ENCODE results near the gene MAGIX.

MAGIX gene

DNA sequence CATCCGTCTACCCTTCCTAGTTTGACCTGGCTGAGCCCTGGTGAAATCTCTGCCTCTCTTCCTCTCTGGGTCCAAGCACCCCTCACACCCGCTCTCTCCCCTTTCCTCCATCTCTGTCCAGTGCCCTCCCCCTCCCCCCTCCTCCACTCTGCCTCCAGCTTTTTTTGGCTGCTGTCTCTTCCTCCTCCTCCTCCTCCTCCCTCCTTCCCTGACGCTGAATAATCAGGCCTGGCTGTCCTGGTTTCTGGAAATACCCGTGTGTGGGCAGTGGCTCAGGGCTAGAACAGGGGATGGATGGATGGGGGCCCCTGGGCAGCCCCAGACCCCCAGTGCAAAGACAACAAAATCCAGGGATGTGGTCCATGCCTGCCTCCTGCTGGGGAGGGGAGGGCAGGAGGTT lies 42.2 kb downstream of the MAGIX start:
- DNase-seq (ENCODE audit: low read depth): no peak

DNA sequence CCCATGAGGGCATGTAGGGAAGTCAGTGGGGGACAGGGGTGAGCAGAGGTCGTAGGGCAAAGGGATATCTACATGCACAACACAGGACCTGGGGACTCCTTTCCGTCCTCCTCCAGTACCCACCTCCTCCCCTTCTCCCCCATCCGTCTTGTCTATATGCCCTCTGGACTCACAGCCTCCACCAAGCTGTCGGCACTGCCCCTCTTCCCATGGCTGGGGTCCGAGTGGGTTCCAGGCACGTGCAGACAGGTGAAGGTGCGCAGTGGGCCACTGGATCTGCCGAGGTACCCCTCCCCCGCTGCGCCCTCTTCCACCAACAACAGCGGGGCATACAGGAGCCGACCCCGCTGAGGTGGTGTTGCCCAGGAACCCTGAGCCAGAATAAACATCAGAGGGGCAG lies 42.9 kb downstream of the MAGIX start:
- no peak for DNase-seq (ENCODE audit: low read depth)

DNA sequence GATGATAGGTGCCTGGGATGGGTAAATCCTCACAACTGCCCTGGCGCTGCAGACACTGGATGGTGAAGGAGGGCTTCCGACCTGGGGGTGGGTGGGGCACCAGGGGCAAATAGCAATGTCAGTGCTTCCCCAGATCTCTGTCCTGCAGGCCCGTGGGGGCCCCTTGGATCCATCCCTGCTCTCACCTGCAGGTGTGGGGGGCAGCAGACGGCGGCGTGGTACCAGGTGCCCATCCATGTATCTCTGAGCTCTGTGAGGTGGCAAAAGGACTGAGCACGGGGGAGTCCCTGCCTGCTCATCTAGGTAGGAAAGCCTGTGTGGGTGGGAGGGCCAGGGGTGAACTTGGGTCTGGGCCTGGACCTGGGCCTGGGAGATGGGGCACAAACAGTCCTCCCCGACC lies 44.0 kb downstream of the MAGIX start:
- no peak for DNase-seq (ENCODE audit: low read depth)

DNA sequence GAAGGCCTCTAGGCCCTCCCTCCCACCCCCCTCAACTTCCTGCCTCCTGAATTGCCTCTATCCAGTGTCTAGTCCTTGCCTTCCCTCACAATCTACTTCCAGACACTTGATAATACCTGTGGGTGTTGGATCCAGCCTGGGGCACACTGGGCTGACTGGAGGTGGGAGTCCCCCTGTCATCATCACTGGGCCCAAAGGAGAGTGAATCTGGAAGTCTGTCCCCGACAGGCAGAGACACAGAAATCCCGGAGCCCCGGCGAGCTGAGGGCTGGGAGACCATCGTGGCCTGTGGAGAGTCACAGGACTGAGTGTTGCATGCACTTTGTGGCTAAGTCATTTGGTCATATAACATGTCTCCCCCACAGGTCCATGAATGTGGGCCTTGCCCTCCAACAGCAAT lies 45.8 kb downstream of the MAGIX start:
- DNase-seq (ENCODE audit: low read depth): no peak

DNA sequence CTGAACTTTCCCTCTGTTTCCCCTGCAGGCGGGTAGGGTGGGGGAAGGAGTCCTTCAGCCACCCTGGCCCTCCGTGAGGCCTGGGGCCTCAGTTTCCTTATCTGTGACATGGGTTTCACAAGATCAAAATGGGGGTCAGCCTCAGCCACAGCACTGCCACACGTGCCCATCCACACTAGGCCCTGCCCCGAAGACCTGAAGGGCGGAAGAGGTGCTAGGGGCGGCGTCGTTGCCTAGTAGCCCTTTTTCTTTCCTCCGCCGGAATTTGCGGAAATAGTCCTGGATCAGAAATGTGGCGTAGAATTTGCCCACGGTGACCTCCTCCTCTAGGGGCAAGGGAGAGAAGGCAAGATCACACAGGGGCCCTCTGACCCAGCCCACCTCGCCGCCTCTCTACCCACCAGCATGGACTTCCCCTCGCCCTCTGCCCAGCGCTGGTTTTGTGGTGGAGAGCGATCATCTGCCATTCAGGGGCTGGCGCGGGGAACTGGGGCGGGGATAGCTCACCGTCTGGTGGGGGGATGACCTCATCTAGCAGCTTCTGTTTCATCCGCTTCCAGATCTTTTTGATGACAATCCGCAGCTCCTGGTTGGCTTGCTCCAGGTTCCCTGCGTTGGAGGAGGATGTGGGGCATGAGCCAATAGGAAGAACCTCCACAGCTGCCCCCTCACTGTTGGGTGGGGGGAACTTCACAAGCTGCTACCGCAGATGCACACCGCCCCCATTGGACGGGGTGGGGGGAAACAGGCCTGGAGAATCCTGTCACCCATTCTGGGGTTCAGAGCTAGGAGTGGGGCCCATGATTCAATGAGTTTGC lies 47.1 kb downstream of the MAGIX start:
- no peak for DNase-seq (ENCODE audit: low read depth)

DNA sequence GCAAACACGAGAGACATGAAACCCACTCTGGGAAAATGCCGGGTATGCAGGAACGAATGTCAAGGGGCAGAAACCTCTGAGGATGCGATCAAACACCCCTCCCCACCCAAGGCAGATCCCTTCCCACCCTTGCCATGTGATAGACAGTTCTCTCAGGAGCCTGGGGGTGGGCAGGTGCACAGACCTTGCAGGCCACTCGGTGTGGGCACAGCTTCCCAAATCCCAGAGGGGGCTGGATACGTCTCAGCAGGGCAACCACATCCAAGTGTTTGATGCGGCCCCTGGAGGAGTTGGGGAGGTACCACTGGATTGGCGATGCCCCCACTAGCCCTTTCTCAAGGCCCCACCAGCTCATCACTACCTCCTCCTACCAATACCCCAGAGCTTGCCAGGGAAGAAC lies 47.8 kb downstream of the MAGIX start:
- DNase-seq (ENCODE audit: low read depth): no peak

DNA sequence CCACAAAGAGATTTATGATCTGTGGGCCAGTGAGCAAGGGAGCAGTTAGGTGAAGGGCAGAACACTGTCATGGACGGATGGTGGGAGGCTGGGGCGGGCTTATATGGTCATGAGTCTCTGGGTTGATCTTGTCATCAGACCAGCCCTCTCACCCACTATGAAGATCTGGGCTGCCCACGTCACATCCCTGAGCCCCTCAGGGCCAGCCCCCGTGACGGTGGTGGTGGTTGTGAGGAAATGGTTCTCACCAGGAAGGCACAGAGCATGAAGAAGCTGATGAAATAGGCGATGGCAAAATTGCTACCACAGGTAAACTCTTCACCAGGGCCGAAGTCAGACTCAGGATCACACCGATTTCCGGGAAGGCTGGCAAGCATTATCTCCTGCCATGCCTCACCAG lies 48.5 kb downstream of the MAGIX start:
- DNase-seq (ENCODE audit: low read depth): no peak

DNA sequence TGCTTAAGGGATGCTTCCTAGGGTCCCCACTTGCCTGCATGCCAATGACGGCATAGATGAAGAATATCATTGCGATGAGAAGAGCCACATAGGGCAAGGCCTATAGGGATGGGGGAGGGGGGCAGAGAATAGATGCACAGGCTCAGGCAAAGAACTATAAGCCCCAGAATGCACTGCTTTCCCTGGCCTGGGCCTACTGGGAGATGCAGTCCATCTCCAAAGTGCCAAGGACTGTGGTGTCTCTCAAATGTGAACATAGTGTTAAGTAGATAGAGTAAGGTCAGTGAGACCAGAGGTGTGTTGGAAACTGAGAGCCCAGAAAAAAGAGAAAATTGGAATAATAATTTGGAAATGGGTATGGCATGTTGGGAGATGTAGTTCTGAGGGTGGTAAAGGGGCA lies 49.7 kb downstream of the MAGIX start:
- DNase-seq (ENCODE audit: low read depth): no peak

DNA sequence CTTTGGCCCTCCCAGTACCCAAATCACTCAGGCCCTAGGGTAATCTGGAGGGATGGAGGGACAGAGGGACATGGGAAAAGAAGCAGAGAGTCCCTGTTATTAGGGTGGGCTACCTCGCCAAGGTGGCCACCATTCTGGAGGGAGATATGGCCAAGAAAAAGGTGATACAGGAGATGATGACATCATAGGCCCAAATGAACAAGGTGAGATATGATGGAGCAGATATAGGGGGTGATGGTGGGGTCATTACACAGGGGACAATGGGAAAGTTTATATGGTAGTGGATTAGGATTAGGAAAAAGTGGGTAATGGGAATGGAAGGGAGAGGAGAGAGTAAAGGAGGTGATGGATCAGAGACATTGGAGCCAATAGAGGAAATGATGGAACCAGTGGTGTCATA lies 50.3 kb downstream of the MAGIX start:
- no peak for DNase-seq (ENCODE audit: low read depth)

DNA sequence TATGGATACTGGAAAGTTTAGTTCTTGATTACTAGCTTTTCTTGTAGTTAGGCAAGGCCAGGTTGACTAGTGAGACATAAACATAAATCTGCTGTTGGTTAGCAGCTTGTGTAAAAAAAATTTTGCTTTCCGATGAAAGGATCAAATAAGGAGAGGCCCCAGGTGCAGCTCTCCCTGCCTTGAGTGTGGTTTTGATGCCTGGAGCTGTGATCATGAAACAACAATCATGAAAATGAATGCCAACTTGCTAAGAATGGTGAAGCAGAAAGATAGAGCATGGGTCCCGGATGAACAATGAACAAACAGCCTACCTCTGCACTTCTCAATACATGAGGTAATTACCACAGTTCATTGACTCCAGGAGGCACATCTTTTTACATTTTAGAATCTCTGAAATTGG lies 51.9 kb downstream of the MAGIX start:
- no peak for DNase-seq (ENCODE audit: low read depth)

DNA sequence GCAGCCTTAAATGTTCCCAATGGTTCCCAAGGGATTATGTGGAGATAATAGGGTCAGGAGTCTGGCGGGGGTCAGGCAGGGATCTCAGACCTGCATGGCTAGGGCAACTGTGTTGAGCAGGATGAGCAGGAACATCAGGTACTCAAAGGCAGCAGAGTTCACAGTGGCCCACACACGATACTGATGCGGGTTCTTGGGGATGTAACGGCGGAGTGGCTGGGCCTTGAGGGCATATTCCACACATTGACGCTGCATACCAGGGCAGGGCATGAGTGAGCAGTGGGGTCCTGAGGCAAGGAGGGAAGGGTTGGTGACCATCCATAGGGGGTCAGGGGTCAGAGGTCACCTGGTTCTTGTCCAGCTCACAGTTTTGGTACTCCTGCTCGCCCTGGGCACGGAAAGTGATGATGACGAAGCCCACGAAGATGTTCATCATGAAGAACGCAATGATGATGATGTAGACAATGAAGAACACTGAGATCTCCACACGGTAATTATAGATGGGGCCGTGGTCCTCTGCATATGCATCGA lies 52.5 kb downstream of the MAGIX start:
- no peak for DNase-seq (ENCODE audit: low read depth)

Data from T follicular helper cell (primary cell).